Cortex of kidney (tissue), 1 donor: ENCODE results near the gene SEC31A.
"Not testable (repeated sequence)": the region's sequence is repeated elsewhere in the genome, so short reads cannot be mapped to it uniquely, and the experiment has no call there.

Experiments used
- DNase-seq: peaks from one replicate; lab custom pipeline; 2025; lab: John Stamatoyannopoulos, UW

Gene SEC31A

GRCh38 chr4:82839624-82840023, 51.3 kb downstream of the SEC31A start:
- DNase-seq: no peak

GRCh38 chr4:82833696-82834313, 57.1 kb downstream of the SEC31A start:
- no peak for DNase-seq

- DNase-seq: not testable (repeated sequence)
Observed at GRCh38 chr4:82833060-82833459, 57.9 kb downstream of the SEC31A start.

- DNase-seq: no peak
Observed at GRCh38 chr4:82825425-82825824, 65.5 kb downstream of the SEC31A start.

GRCh38 chr4:82823062-82823461, 67.9 kb downstream of the SEC31A start:
- no peak for DNase-seq

- DNase-seq: no peak
Observed at GRCh38 chr4:82820689-82821088, 70.3 kb downstream of the SEC31A start.

GRCh38 chr4:82818664-82819662, 72.0 kb downstream of the SEC31A start:
- no peak for DNase-seq

GRCh38 chr4:82816874-82817273, 74.1 kb downstream of the SEC31A start:
- not testable (repeated sequence) for DNase-seq

GRCh38 chr4:82814034-82814433, 76.9 kb downstream of the SEC31A start:
- no peak for DNase-seq

- no peak for DNase-seq
Observed at GRCh38 chr4:82811838-82812341, 79.1 kb downstream of the SEC31A start.

GRCh38 chr4:82811392-82811791, 79.6 kb downstream of the SEC31A start:
- no peak for DNase-seq

- no peak for DNase-seq
Observed at GRCh38 chr4:82810176-82810575, 80.8 kb downstream of the SEC31A start.

- no peak for DNase-seq
Observed at GRCh38 chr4:82809619-82810018, 81.3 kb downstream of the SEC31A start.

GRCh38 chr4:82803746-82804145, 87.2 kb downstream of the SEC31A start:
- DNase-seq: no peak

GRCh38 chr4:82802911-82803310, 88.0 kb downstream of the SEC31A start:
- DNase-seq: no peak

- no peak for DNase-seq
Observed at GRCh38 chr4:82801910-82802521, 88.9 kb downstream of the SEC31A start.

- DNase-seq: no peak
Observed at GRCh38 chr4:82799006-82799881, 91.7 kb downstream of the SEC31A start.

GRCh38 chr4:82798168-82799005, 92.6 kb downstream of the SEC31A start, which contains the start of gene SCD5:
SCD5 (minus strand) TSS chr4:82798796; CDS start chr4:82798537, 259 bp downstream.
- no peak for DNase-seq

GRCh38 chr4:82797405-82798111, 93.4 kb downstream of the SEC31A start:
- DNase-seq: no peak

GRCh38 chr4:82797040-82797404, 93.9 kb downstream of the SEC31A start:
- no peak for DNase-seq
